Measurements from ENCODE around the gene SPOCD1.

The SPOCD1 gene

GRCh38 chr1:31757989-31758388, 57.8 kb downstream of the SPOCD1 start:
- no peak for DNase-seq (ENCODE audit: low read depth in 1 of 2, low spot score in 1 of 2)

DNA sequence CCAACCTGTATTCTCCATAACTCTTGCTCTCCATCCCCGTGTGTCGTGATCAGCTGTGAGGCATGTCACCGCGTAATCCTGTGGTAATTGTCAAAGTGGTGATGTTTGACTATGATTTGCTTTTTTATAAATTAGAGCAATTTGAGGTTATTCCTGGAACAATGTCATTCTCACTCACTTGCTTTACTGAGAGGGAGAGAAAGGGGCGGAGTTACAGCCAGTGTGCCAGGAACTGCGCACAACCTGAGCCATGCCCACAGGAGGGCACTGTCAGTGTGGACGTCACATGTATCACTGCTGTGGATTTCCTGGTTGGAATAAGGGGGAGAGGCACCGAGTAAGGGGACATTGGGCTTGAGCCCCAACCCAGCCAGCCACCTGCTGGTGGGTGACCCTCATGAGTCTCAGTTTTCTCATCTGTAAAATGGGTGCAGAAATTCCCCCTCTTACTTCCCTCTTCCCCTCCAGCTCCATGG, 58.6 kb downstream of the SPOCD1 start:
- no peak for DNase-seq (ENCODE audit: low read depth in 1 of 2, low spot score in 1 of 2)

- DNase-seq (ENCODE audit: low read depth in 1 of 2, low spot score in 1 of 2) = no peak
Measured at GRCh38 chr1:31756578-31756977, 59.2 kb downstream of the SPOCD1 start.

- no peak for DNase-seq (ENCODE audit: low read depth in 1 of 2, low spot score in 1 of 2)
Measured at GRCh38 chr1:31755850-31756492, 59.9 kb downstream of the SPOCD1 start.

DNA sequence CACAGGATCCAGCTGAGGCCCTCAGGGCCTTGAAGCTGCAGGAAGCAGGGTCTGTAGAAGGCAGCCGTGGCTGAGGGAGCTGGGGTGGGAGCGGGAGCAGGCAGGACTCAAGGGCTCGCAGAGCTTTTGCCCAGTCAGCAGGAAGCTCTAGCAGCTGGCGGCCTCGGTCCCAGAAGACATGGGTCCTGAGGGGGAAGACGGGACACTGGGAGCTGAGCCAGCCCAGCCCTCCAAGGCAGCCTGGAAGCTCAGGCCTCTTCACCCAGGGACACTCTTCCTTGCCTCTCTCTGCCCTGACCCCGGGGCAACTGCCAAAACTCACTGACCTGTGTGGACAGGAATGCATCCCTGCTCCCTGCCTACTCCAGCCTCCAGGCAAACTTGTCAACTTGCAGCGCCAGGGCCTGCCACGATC, 60.6 kb downstream of the SPOCD1 start:
- DNase-seq (ENCODE audit: low read depth in 1 of 2, low spot score in 1 of 2) = no peak

- DNase-seq (ENCODE audit: low read depth in 1 of 2, low spot score in 1 of 2) = no peak
Measured at GRCh38 chr1:31754397-31754796, 61.4 kb downstream of the SPOCD1 start.

DNA sequence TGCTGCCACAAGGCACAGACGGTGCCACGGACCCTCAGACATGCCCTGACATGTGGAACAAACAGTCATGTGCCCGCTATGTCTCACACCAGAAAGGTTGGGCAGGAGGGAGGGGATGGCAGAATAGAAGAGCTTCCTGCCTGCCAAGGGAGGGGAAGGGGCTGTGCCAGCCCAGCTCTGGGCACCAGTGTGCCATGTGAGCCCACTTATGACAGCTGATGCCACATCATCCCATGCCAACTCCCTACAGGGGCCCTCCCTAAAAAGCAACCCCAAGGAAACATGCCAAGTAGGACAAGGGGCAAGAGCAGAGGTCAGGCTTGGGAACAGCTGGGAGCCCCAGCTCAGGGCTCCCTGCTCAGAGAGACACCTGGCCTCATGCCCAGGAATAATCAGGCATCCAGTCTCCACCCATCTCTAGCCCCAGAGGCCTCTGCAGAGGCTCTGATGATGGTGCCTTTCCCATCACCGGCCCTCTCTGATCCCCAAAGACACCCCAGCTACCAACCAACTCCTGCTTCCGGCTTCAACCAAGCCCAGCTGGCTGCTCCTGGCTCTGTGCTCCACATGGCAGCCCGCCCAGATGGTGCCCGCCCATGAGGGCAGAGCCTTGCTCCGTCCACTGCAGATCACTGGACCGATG, 62.0 kb downstream of the SPOCD1 start:
- no peak for DNase-seq (ENCODE audit: low read depth in 1 of 2, low spot score in 1 of 2)

DNA sequence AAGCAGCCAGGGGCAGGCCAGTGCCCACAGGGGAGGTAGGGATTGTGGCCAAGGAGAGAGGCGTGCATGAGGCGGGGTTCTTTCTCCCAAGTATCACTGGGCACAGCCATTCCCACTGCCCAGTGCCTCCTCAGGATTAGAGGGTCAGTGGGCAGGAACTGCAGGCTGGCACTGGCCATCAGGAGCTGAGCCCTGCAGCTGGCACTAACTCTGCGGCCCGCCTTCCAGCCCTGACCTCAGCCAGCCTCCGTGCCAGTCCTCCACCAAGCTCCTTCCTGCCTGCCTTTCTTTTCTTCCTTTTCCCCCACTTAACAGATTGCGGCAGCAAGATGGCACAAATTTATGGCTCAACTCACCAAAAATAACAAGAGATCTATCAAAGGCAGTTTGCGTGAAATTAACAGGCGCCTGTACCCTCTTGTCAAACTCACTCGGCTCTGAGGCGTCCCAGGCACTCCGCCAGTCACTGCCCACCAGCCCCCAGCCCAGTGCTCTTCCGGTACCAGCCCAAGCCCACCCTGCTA, 62.8 kb downstream of the SPOCD1 start:
- no peak for DNase-seq (ENCODE audit: low read depth in 1 of 2, low spot score in 1 of 2)

GRCh38 chr1:31752258-31752657, 63.6 kb downstream of the SPOCD1 start:
- DNase-seq (ENCODE audit: low read depth in 1 of 2, low spot score in 1 of 2) = no peak

- DNase-seq (ENCODE audit: low read depth in 1 of 2, low spot score in 1 of 2) = no peak
Measured at GRCh38 chr1:31751822-31752241, 64.0 kb downstream of the SPOCD1 start.

DNA sequence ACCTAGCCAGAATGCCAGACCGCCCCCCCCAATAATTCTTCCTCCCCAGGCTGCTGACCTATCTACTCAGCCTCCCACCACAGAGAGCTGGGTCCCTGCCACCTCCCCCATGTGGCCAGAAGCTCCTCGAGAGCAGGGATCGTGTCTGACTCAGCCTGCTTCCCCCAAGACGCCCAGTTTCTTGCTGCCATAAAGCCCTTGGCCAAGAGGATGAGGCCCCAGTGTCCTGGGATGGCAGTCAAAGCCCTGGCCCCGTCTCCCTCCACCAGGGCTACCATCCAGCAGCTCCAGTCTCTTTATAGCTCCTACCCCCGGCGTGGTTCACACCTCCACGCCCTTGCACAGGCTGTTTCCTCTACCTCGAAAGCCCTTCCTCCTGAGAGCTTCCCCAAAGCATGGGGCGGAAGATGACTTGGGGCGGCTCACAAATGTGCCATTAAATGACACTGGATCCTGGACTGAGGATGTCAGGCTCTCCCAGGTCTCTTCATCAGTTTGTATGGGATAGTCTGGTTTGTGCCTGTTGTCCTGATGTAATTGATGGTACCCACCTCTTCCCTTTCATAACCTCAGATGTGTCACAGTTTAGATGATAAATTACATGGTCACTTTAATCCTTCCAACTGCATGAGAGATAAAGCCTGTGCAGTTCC, 64.8 kb downstream of the SPOCD1 start:
- no peak for DNase-seq (ENCODE audit: low read depth in 1 of 2, low spot score in 1 of 2)

DNA sequence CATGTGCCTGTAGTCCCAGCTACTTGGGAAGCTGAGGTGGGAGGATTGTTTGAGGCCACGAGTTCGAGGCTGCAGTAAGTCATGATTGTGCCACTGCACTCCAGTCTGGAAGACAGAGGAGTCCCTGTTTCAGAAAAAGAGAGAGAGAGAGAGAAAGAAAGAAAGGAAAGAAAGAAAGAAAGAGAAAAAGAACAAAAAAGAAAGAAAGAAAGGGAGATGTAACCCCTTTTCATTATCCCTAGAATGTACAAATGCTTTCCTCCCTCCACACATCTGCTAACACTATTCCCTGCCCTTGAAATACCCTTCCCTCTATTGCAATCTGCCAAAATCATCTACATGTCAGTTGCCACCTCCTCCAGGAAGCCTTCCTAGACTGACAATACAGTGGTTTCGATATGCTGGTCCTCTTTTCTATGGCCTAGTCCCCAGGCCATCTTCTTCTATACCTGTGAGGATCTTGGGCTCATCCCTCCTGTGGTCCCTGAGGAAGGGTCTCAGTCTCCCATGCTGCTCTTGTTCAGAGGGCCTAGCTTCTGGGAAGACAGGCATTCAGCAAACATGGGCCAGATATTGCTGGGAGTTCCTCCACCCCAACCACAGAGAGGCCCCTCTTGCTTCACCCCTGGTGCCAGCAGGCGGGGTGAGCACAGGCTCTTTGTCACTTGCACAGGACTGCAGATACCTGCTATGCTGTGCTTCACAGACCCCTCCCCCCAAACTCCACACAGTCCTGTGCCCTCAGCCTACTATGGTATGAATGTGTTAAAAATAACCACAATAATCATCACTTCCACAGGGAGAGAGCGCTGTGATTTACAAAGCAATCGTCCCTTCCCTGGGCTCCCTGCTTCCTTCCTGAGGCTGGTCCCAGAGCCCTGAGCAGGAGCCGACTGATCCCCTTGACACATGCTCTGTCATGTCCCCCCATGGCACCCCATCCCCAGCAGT, 65.8 kb downstream of the SPOCD1 start:
- no peak for DNase-seq (ENCODE audit: low read depth in 1 of 2, low spot score in 1 of 2)

- no peak for DNase-seq (ENCODE audit: low read depth in 1 of 2, low spot score in 1 of 2)
Measured at GRCh38 chr1:31748365-31748764, 67.5 kb downstream of the SPOCD1 start.

DNA sequence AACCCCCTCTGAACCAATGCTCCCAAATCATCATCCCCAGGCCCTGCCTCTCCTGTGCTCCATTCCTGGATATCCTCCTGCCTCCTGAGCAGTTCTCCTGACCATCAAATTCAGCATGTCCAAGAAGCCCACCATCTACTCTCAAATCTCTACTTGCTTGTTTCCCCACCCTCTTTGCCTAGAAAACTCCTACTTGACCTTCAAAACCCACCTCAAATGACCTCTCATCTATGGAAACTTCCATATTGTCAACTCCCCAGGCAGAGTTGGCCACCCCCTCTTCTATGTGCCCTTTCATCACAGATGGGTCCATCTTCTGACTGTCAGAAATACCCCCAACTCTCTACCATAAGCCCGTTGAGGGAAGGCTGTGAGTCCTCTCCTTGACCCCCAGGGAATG, 68.5 kb downstream of the SPOCD1 start:
- no peak for DNase-seq (ENCODE audit: low read depth in 1 of 2, low spot score in 1 of 2)

GRCh38 chr1:31746687-31747086, 69.1 kb downstream of the SPOCD1 start:
- no peak for DNase-seq (ENCODE audit: low read depth in 1 of 2, low spot score in 1 of 2)

DNA sequence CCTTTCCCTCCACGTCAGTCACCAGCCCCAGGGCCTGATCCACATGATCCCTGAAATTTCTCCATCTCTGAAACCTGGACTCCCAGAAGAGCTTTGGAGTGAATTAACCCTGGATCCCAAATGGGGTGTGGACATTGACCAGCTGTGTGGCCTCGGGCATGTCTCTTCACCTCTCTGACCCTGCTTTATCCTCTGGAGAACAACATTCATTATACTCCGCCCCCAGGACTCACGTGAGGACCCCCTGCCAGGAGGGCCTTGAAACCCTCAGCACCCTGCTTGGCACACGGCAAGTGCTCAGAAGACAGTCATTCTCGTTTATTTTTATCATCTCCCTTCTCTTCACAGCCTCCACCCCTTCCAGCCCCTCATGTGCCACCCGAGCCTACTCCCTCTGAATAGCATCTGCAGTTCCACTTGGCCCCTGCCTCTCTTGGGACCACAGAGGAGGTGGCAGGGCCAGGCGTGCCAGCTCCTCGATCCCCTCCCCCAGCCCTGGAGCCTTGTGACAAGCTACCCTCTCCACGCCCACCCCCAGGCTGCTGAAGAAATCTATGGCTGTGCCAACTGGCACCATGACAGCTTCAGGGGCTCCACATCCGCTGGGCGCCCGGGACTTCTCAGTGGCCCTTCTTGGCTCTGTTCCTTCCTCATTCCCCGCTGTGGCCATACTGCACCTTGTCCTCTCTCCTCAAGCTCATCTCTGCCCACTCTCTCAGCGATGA, 69.7 kb downstream of the SPOCD1 start:
- DNase-seq (ENCODE audit: low read depth in 1 of 2, low spot score in 1 of 2) = no peak

DNA sequence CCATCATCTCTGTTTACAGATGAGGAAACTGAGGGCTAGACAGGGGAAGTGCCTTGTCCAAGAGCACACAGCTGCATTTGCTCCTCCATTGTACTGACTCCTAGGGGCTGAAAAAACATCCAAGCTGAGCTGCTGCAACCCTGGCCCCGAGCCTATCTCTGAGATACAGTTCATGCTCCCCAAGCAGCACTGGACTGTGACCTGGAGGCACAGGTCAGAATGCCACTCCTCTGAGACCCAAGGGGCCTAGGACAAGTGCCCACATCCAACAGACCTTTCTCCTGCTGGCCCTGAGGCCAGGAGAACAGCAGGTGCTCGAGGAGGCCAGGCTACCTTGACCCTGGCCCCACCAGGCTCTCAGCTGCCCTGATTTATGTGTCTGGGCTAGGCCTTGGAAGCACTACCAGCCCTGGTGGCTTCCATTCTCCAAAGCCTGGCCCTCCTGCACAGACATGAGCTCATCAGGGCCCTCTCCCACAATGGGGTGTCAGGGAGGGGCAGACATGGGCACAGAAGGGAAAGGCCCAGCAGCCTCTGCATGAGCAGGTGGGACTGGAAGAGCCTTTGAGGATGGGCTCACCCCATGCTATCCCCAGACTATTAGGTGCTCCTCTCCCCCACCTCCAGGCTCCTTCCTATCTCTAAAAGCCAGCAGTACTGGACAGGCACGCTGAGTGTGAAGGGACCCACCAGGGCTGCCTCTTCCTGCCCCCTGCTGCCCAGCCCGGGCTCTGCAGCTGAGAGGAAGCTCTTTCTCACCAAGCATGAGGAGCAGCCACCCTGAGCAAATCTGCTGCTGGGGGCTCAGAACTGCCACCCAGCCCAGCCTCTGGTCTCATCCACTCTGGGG, 70.5 kb downstream of the SPOCD1 start:
- no peak for DNase-seq (ENCODE audit: low read depth in 1 of 2, low spot score in 1 of 2)

DNA sequence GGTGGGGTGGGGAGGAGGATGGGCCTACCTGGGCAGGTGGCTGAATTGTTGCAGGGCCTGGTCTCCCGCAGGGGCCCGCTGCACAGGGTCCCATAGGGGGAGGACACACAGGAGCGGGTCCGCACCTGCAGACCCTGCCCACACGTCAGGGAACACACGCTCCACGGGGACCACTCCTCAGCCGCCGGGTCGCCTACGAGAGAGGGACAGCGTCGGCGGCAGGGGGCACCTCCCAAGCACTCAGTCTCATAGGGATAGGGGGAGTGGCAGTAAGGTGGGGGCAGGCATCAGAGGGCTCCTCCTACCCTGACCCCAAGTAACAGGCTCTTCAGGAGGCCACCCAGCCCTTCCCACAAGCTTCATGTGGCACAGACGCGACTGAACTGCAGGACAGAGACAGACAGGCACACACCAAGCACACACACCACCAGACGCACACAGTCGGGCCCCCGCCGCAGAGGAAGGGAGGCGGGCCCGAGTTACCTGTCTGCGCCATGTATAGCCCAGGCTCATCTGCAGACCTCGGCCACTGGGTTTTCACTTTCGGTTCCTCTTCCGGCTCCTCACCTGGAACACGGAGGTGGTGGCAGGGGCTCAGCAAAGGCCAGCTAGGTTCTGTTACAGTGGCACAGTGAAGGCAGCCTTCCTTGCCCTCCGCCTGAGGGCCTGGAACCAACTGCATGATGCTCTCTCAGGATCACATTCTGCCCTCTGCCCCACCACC, 71.5 kb downstream of the SPOCD1 start:
- DNase-seq (ENCODE audit: low read depth in 1 of 2, low spot score in 1 of 2) = no peak

Measured in activated T-helper 1 cell treated with anti-CD3 and anti-CD28 coated beads, Interleukin-2, amount 50 U/mL, for 16 hours (primary cell).